ENCODE measurements around the gene IRF6.
A peak's percentile ranks its signal among the peaks of the same experiment; 100 is the strongest.

Gene IRF6

DNA sequence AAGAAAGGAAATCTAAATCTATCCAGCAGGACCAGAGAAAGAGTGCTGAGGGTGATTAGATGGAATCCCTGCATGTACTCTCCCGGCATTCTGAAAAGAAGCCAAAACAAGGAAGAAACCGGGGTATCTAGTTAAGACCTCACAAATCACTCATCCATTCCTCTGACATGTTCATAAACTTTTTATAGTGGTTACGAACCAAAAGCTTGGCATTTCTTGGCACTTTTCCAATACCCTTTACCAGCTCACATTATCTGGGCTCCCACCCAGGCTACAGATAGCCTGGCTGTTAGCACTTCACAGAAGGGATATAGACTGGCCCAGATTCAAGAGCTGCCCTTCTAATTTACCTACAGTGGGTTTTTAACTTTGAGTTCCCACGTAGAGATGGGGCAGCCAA, 19.8 kb downstream of the IRF6 start:
- TF ChIP-seq, protein P1, sequence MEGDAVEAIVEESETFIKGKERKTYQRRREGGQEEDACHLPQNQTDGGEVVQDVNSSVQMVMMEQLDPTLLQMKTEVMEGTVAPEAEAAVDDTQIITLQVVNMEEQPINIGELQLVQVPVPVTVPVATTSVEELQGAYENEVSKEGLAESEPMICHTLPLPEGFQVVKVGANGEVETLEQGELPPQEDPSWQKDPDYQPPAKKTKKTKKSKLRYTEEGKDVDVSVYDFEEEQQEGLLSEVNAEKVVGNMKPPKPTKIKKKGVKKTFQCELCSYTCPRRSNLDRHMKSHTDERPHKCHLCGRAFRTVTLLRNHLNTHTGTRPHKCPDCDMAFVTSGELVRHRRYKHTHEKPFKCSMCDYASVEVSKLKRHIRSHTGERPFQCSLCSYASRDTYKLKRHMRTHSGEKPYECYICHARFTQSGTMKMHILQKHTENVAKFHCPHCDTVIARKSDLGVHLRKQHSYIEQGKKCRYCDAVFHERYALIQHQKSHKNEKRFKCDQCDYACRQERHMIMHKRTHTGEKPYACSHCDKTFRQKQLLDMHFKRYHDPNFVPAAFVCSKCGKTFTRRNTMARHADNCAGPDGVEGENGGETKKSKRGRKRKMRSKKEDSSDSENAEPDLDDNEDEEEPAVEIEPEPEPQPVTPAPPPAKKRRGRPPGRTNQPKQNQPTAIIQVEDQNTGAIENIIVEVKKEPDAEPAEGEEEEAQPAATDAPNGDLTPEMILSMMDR (IDR thresholded peaks at IDR 0.05; ENCODE audit: insufficient read depth, low read length, poor library complexity, severe bottlenecking), result no peak

DNA sequence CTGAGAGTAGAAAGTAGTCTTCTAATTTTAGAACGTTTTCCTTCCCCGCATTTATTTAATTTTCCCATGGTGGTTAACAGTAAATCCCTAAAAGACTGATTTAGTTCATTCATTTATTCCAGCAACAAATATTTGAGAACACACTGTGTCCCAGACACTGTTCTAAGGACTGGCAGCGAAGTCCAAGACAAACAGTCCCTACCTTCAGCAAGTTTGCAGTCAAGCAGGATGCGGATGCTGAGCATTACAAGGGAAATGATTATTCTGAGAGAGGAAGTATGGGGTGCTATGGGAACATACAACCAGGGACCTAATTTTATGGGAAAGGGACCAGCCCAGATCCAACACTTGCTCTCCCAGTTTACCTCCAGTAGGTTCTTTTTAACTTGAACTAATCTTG, 20.4 kb downstream of the IRF6 start:
- no peak for DNase-seq (ENCODE audit: extremely low read depth, insufficient read length)
- TF ChIP-seq, protein P1 (IDR thresholded peaks at IDR 0.05; ENCODE audit: insufficient read depth, low read length, poor library complexity, severe bottlenecking), result no peak
- no peak overlapping the region for H3K4me3 ChIP-seq (replicated peaks; ENCODE audit: low read depth, low read length)
- no peaks in the 10 kb centered on the region for H3K27me3 ChIP-seq (replicated peaks; ENCODE audit: control insufficient read depth, insufficient read depth, low read length)
- H3K36me3 ChIP-seq (ENCODE audit: control insufficient read depth, insufficient read depth, low read length), result peaks cover 2% of the 10 kb centered on the region; the same call in 1 of the 2 replicates

More for the DNA sequence above, 19.8 kb downstream of the IRF6 start:
- Histone ChIP-seq H3K27me3 (replicated peaks; ENCODE audit: control insufficient read depth, insufficient read depth, low read length) (no peaks in the 10 kb centered on the region), H3K4me3 (replicated peaks; ENCODE audit: low read depth, low read length) (no peak overlapping the region), H3K36me3 (ENCODE audit: control insufficient read depth, insufficient read depth, low read length) (peaks cover 2% of the 10 kb centered on the region; the same call in 1 of the 2 replicates)
- DNase-seq (ENCODE audit: extremely low read depth, insufficient read length), result no peak

DNA sequence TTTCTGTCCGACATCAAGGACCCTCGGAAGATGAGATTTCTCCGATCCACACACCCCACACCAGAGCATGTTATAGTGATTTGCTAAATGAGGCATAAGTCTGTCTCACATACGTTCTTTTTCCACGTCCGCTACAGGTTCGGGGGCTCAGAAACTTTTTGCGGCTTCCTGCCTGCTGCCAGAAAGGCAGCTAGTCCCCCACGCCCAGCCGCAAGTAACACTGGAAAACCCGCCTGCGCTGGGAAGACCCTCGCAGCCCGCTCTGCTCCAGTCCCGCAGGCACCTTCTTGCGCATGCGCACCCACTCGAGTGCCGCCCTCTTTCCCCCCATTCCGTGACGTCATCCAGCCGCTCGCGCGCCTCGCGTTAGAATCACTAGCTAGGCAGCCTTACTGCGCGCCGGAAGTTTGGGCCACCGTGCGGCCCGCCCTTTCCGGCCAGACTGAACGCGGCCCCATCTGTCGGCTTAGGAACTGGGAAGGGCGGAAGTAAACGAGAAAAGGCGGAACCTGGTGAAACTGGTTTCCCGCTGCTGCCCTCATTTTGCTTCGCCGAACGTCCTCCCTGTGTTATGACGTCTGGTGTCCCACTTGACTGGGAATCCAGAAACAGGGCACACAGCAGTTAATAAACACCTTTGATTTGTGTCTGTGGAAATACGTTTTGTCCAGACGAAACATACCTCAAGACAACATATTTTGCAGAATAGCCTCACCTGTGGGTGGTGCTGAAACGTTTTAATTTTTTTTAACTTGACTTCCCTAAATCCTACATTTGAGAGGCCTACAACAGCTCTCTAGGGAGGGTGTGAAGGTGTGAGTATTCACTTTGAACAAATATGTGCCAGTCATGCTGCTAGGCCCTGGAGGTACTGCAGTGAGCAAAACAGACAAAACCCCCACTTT, 21.4 kb downstream of the IRF6 start, which contains the start of gene C1orf74:
C1orf74 (minus strand) TSS at position 295 of the 905 bp plus-strand sequence. CDS start 925 bp downstream, outside the sequence.
- Histone ChIP-seq H3K36me3 (ENCODE audit: control insufficient read depth, insufficient read depth, low read length) (peaks cover 6% of the 10 kb centered on the region), H3K4me3 (replicated peaks; ENCODE audit: low read depth, low read length) (peak within 1 kb of the TSS; percentile 75), H3K27me3 (replicated peaks; ENCODE audit: control insufficient read depth, insufficient read depth, low read length) (no peaks in the 10 kb centered on the region)
- peak; percentile 98 for DNase-seq (ENCODE audit: extremely low read depth, insufficient read length)
- TF ChIP-seq, protein P1 (IDR thresholded peaks at IDR 0.05; ENCODE audit: insufficient read depth, low read length, poor library complexity, severe bottlenecking), result no peak

DNA sequence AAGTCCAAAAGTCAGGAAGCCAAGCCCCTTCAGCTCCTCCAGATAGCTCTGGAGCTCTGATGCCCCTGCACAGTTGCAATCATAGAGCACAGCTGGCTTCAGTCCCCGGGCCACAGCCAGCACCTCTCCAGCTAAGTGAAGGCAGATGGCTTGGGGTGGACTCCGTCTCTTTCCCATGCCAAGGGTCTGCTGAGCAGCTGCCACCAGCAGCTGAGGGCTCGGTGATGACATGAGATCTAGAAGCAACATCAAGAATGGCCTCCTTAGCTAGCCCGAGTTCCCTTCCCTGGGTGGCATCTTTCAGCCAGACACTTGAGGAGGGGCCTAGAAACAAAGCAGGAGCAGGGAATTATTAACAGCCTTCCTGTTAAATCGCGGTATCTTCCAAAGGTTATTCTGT, 22.6 kb downstream of the IRF6 start:
- Histone ChIP-seq H3K27me3 (replicated peaks; ENCODE audit: control insufficient read depth, insufficient read depth, low read length) (no peaks in the 10 kb centered on the region), H3K36me3 (ENCODE audit: control insufficient read depth, insufficient read depth, low read length) (peaks cover 12% of the 10 kb centered on the region), H3K4me3 (replicated peaks; ENCODE audit: low read depth, low read length) (peak overlapping the region; percentile 75)
- no peak for DNase-seq (ENCODE audit: extremely low read depth, insufficient read length)
- TF ChIP-seq, protein P1 (IDR thresholded peaks at IDR 0.05; ENCODE audit: insufficient read depth, low read length, poor library complexity, severe bottlenecking), result no peak

DNA sequence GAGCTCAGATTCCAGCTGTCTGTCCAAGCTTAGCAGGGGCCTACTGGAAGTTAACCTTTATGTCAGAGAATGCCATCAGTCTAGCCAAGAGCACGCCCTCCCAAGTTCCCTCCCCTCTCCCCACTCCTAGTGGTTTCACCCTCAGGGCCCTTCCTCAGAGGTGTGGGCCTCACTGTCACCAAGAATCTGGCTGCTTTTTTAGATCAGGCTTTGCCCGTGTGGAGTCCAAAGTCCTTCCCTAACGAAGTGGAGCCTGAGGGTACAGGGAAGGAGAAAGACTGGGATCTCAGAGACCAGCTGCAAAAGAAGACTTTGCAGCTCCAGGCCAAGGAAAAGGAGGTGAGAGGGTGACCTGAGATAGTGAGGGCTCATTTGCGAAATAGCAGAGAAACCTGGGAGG, 25.7 kb downstream of the IRF6 start:
- Histone ChIP-seq H3K36me3 (ENCODE audit: control insufficient read depth, insufficient read depth, low read length) (peaks cover 29% of the 10 kb centered on the region), H3K27me3 (replicated peaks; ENCODE audit: control insufficient read depth, insufficient read depth, low read length) (no peaks in the 10 kb centered on the region), H3K4me3 (replicated peaks; ENCODE audit: low read depth, low read length) (no peak overlapping the region)
- no peak for DNase-seq (ENCODE audit: extremely low read depth, insufficient read length)
- TF ChIP-seq, protein P1 (IDR thresholded peaks at IDR 0.05; ENCODE audit: insufficient read depth, low read length, poor library complexity, severe bottlenecking), result no peak

Data from GM06990 (cell line).